Aorta (tissue), 5 donors: ENCODE results near the gene FOXJ1. TPM values are rescaled to one million over a fixed set of nuclear protein-coding genes. Genes with fewer than 3 reads are reported as not detected.
A peak's percentile ranks its signal among the peaks of the same experiment; 100 is the strongest.

Experiments
- ATAC-seq: fragments of 200-7000 bp; cut with Tn5 transposase; one replicate; pipeline ENCODE4 v1.9.1; 2022; ENCODE audit warnings: moderate library complexity; ENCODE audit not compliant: low FRiP score
- DNase-seq, 2 donors: peaks; one replicate each; pipeline ENCODE4 v3.0.0-alpha.2; 2020
- H3K27ac ChIP-seq, 2 donors: one replicate each; pipeline ENCODE4 v1.5.1; 2013; ENCODE audit warnings: low read length in 2 of 2, mild to moderate bottlenecking in 2 of 2, moderate library complexity in 2 of 2, control low read depth in 1 of 2, inconsistent platforms in 1 of 2, low read depth in 1 of 2
- H3K27me3 ChIP-seq, 2 donors: one replicate each; pipeline ENCODE4 v1.6.1; 2013; ENCODE audit warnings: control low read depth in 1 of 2, low read length in 1 of 2, mild to moderate bottlenecking in 1 of 2, moderate library complexity in 1 of 2; ENCODE audit not compliant: insufficient read depth in 2 of 2, control insufficient read depth in 1 of 2
- H3K36me3 ChIP-seq, 2 donors: one replicate each; pipeline ENCODE4 v1.6.1; 2013; ENCODE audit warnings: control low read depth in 1 of 2, low read length in 1 of 2, mild to moderate bottlenecking in 1 of 2; ENCODE audit not compliant: insufficient read depth in 2 of 2, control insufficient read depth in 1 of 2
- H3K4me1 ChIP-seq, 2 donors: one replicate each; pipeline ENCODE4 v1.6.1; 2013; ENCODE audit warnings: low read length in 2 of 2, control low read depth in 1 of 2, mild to moderate bottlenecking in 1 of 2, moderate library complexity in 1 of 2; ENCODE audit not compliant: insufficient read depth in 2 of 2, control insufficient read depth in 1 of 2
- H3K4me3 ChIP-seq, 2 donors: one replicate each; pipeline ENCODE4 v1.5.1; 2013; ENCODE audit warnings: low read length in 2 of 2, control low read depth in 1 of 2, mild to moderate bottlenecking in 1 of 2
- H3K9me3 ChIP-seq: one replicate; pipeline ENCODE4 v1.6.1; 2013; ENCODE audit warnings: mild to moderate bottlenecking, low read length; ENCODE audit not compliant: control insufficient read depth
- whole genome bisulfite sequencing, 2 donors: extraction: QIAGEN DNeasy Blood & Tissue Kit; methylation state at CpG; one replicate each; pipeline ENCODE4 v1.1.7; 2013; 5-methylcytosine and 5-hydroxymethylcytosine counted together
- intact Hi-C, 2 donors: fragments of 100-400 bp; cut with DNase I; formaldehyde crosslinking; loops; one replicate each; pipeline versions ENCODE4 v1.14.2 to v1.15.0; 2022
- microRNA-seq, 2 donors: library from miRNA; unstranded; fragments of <30 nt; microRNA quantifications; one replicate each; pipeline ENCODE4 v1.2.0, GENCODE V29; 2020
- polyA plus RNA-seq, 2 donors: library from polyadenylated mRNA; stranded (reverse); fragments of 200-250 nt; gene quantifications; one replicate each; pipeline ENCODE4 v1.2.3, GENCODE V29; 2013
- total RNA-seq, 2 donors: library from RNA; stranded (reverse); fragmentation: NEBNext Ultra II Directional; extraction: Animal tissue kit (Norgen Biotek cat#: 25700); gene quantifications; one replicate each; pipeline ENCODE4 v1.2.1, GENCODE V29; 2021
- donor health status: healthy with polysubstance abuse.
- donor health status: Bipolar disorder and iron deficiency.
- donor health status: DM: no; HTN: no; CAD: no.
- donor health status: DM: no; HTN: no; CAD: no.
- donor health status: DM: yes; HTN: yes; CAD: no.

The FOXJ1 gene
- total and polyA plus RNA-seq, 4 donors, result not detected

GRCh38 chr17:76088868-76089576 is 52.0 kb downstream of the FOXJ1 start:
- H3K4me3 ChIP-seq, result no peak overlapping the region
- intact Hi-C loops, result no loop called here
- peak in 1 of 2 donors; percentile 67 for DNase-seq

GRCh38 chr17:76088041-76088867 is 52.8 kb downstream of the FOXJ1 start:
- no peak overlapping the region for H3K4me3 ChIP-seq
- H3K4me1 ChIP-seq, result no peaks in the 10 kb centered on the region
- no peak for ATAC-seq
- intact Hi-C loops, result no loop called here
- peak in 1 of 2 donors; percentile 71 for DNase-seq
- peaks cover 0 to 16% of the 10 kb centered on the region in 2 donors for H3K36me3 ChIP-seq
- WGBS, 2 donors, result 85 to 90% methylated on average over 24 to 25 of the region's 25 CpGs
- H3K27me3 ChIP-seq, result no peaks in the 10 kb centered on the region
- no peak overlapping the region for H3K27ac ChIP-seq
- no peaks in the 10 kb centered on the region for H3K9me3 ChIP-seq

More at GRCh38 chr17:76088868-76089576, 52.0 kb downstream of the FOXJ1 start:
- no peak for ATAC-seq
- H3K36me3 ChIP-seq, result peaks cover 5 to 16% of the 10 kb centered on the region in 2 donors
- no peaks in the 10 kb centered on the region for H3K4me1 ChIP-seq
- H3K27ac ChIP-seq, result no peak overlapping the region
- H3K9me3 ChIP-seq, result no peaks in the 10 kb centered on the region
- WGBS, 2 donors, result 92 to 93% methylated on average over 25 of the region's 25 CpGs
- no peaks in the 10 kb centered on the region for H3K27me3 ChIP-seq

GRCh38 chr17:76087531-76087930 is 53.5 kb downstream of the FOXJ1 start:
- no peak for DNase-seq
- ATAC-seq, result no peak
- 87 to 93% methylated on average over 11 of the region's 11 CpGs for WGBS, 2 donors
- Histone ChIP-seq H3K27ac (no peak overlapping the region), H3K36me3 (peaks cover 0 to 16% of the 10 kb centered on the region in 2 donors), H3K4me3 (no peak overlapping the region), H3K4me1 (no peaks in the 10 kb centered on the region), H3K27me3 (no peaks in the 10 kb centered on the region), H3K9me3 (no peaks in the 10 kb centered on the region)
- intact Hi-C loops, result no loop called here

GRCh38 chr17:76086384-76086783 is 54.7 kb downstream of the FOXJ1 start:
- Histone ChIP-seq H3K27me3 (no peaks in the 10 kb centered on the region), H3K36me3 (peaks cover 0 to 14% of the 10 kb centered on the region in 2 donors), H3K4me1 (no peaks in the 10 kb centered on the region), H3K9me3 (no peaks in the 10 kb centered on the region), H3K4me3 (no peak overlapping the region), H3K27ac (no peak overlapping the region)
- DNase-seq (no peak), ATAC-seq (no peak)
- intact Hi-C loops, result no loop called here
- WGBS, 2 donors, result 95 to 96% methylated on average over 9 of the region's 9 CpGs

Small RNAs within 50 kb of the gene (microRNA-seq; reads per million reads assigned to microRNA genes)
- gene MIR6868, result 0.99 to 1.8 reads per million in 2 donors

Other genes starting within 250 kb of the FOXJ1 start
- gene TRIM65, start 244.3 kb downstream of the FOXJ1 start, total RNA-seq, result 10 to 100 TPM; 15.1 to 26.6 TPM
- gene TRIM65, start 244.3 kb downstream of the FOXJ1 start, polyA plus RNA-seq, result 10 to 100 TPM; 10.0 to 12.8 TPM
- 10 to 100 TPM; 51.3 to 65.4 TPM for gene MRPL38, start 236.4 kb downstream of the FOXJ1 start, total RNA-seq
- 100 to 1,000 TPM in 1 of 2 donors, 10 to 100 TPM in 1; 25.2 to 128 TPM for gene MRPL38, start 236.4 kb downstream of the FOXJ1 start, polyA plus RNA-seq
- gene FBF1, start 200.2 kb downstream of the FOXJ1 start, total RNA-seq, result 10 to 100 TPM in 1 of 2 donors, 1 to 10 TPM in 1; 5.5 to 12.2 TPM
- gene FBF1, start 200.2 kb downstream of the FOXJ1 start, polyA plus RNA-seq, result 10 to 100 TPM in 1 of 2 donors, 1 to 10 TPM in 1; 1.0 to 21.6 TPM
- 10 to 100 TPM; 41.5 to 48.8 TPM for gene ACOX1, start 162.1 kb downstream of the FOXJ1 start, total RNA-seq
- gene ACOX1, start 162.1 kb downstream of the FOXJ1 start, polyA plus RNA-seq, result 10 to 100 TPM; 14.6 to 16.2 TPM
- 10 to 100 TPM in 1 of 2 donors, 1 to 10 TPM in 1; 8.9 to 15.1 TPM for gene TEN1, start 162.0 kb downstream of the FOXJ1 start, total RNA-seq
- gene TEN1, start 162.0 kb downstream of the FOXJ1 start, polyA plus RNA-seq, result 10 to 100 TPM; 18.8 to 19.7 TPM
- 1 to 10 TPM; 3.5 to 7.2 TPM for gene CDK3, start 140.4 kb downstream of the FOXJ1 start, total RNA-seq
- gene CDK3, start 140.4 kb downstream of the FOXJ1 start, polyA plus RNA-seq, result 10 to 100 TPM in 1 of 2 donors, 1 to 10 TPM in 1; 3.9 to 24.0 TPM
- under 1 TPM; 0.16 to 0.21 TPM for gene EVPL, start 113.9 kb downstream of the FOXJ1 start, total RNA-seq
- gene EVPL, start 113.9 kb downstream of the FOXJ1 start, polyA plus RNA-seq, result 10 to 100 TPM in 1 of 2 donors, under 1 TPM in 1; 0.10 to 12.5 TPM
- 10 to 100 TPM; 57.6 to 60.9 TPM for gene SRP68, start 68.7 kb downstream of the FOXJ1 start, total RNA-seq
- 10 to 100 TPM; 35.1 to 41.8 TPM for gene SRP68, start 68.7 kb downstream of the FOXJ1 start, polyA plus RNA-seq
- gene GALR2, start 66.5 kb downstream of the FOXJ1 start, total RNA-seq, result not detected
- gene GALR2, start 66.5 kb downstream of the FOXJ1 start, polyA plus RNA-seq, result not detected
- not detected for gene ZACN, start 62.1 kb downstream of the FOXJ1 start, total RNA-seq
- gene ZACN, start 62.1 kb downstream of the FOXJ1 start, polyA plus RNA-seq, result 1 to 10 TPM in 1 of 2 donors, under 1 TPM in 1; 0.75 to 3.0 TPM
- 100 to 1,000 TPM in 1 of 2 donors, 10 to 100 TPM in 1; 98.8 to 138 TPM for gene EXOC7, start 37.5 kb downstream of the FOXJ1 start, total RNA-seq
- 100 to 1,000 TPM in 1 of 2 donors, 10 to 100 TPM in 1; 25.7 to 102 TPM for gene EXOC7, start 37.5 kb downstream of the FOXJ1 start, polyA plus RNA-seq
- gene RNF157, start 99.2 kb upstream of the FOXJ1 start, total RNA-seq, result 1 to 10 TPM; 1.7 to 2.0 TPM
- 1 to 10 TPM in 1 of 2 donors, under 1 TPM in 1; 0.36 to 3.8 TPM for gene RNF157, start 99.2 kb upstream of the FOXJ1 start, polyA plus RNA-seq
- gene UBALD2, start 124.1 kb upstream of the FOXJ1 start, total RNA-seq, result 10 to 100 TPM; 25.8 to 30.2 TPM
- gene UBALD2, start 124.1 kb upstream of the FOXJ1 start, polyA plus RNA-seq, result 10 to 100 TPM; 23.2 to 27.7 TPM
- gene QRICH2, start 167.0 kb upstream of the FOXJ1 start, total RNA-seq, result 1 to 10 TPM; 3.4 to 4.2 TPM
- gene QRICH2, start 167.0 kb upstream of the FOXJ1 start, polyA plus RNA-seq, result 10 to 100 TPM in 1 of 2 donors, 1 to 10 TPM in 1; 1.4 to 12.8 TPM
- gene PRPSAP1, start 212.7 kb upstream of the FOXJ1 start, total RNA-seq, result 10 to 100 TPM; 47.2 to 64.4 TPM
- 10 to 100 TPM; 29.7 to 45.2 TPM for gene PRPSAP1, start 212.7 kb upstream of the FOXJ1 start, polyA plus RNA-seq
- gene SPHK1, start 243.4 kb upstream of the FOXJ1 start, total RNA-seq, result 10 to 100 TPM; 22.2 to 24.5 TPM
- 10 to 100 TPM in 1 of 2 donors, 1 to 10 TPM in 1; 8.6 to 13.9 TPM for gene SPHK1, start 243.4 kb upstream of the FOXJ1 start, polyA plus RNA-seq